WI38 (cell line): ENCODE measurements around the gene SALL3.
"Not testable (repeated sequence)": the region's sequence is repeated elsewhere in the genome, so short reads cannot be mapped to it uniquely, and the experiment has no call there.

Source experiments
- H3K4me3 ChIP-seq: 2 replicates; pipeline ENCODE4 v1.5.1; 2011; ENCODE audit warnings: low read depth, mild to moderate bottlenecking, control low read depth, low read length
- TF ChIP-seq, protein P1 (sequence below): IDR thresholded peaks from 2 replicates; pipeline ENCODE4 v1.5.1; 2012; ENCODE audit warnings: low read depth, mild to moderate bottlenecking, control low read depth, low read length

Gene SALL3

GRCh38 chr18:78949216-78949615 lies 30.4 kb upstream of the SALL3 start:
- TF ChIP-seq, protein P1, sequence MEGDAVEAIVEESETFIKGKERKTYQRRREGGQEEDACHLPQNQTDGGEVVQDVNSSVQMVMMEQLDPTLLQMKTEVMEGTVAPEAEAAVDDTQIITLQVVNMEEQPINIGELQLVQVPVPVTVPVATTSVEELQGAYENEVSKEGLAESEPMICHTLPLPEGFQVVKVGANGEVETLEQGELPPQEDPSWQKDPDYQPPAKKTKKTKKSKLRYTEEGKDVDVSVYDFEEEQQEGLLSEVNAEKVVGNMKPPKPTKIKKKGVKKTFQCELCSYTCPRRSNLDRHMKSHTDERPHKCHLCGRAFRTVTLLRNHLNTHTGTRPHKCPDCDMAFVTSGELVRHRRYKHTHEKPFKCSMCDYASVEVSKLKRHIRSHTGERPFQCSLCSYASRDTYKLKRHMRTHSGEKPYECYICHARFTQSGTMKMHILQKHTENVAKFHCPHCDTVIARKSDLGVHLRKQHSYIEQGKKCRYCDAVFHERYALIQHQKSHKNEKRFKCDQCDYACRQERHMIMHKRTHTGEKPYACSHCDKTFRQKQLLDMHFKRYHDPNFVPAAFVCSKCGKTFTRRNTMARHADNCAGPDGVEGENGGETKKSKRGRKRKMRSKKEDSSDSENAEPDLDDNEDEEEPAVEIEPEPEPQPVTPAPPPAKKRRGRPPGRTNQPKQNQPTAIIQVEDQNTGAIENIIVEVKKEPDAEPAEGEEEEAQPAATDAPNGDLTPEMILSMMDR: no peak
- H3K4me3 ChIP-seq: no peak overlapping the region

- no peak overlapping the region for H3K4me3 ChIP-seq
- TF ChIP-seq, protein P1: no peak
These were observed 29.2 kb upstream of the SALL3 start for GRCh38 chr18:78950386-78950785.

GRCh38 chr18:78953566-78953965 lies 26.1 kb upstream of the SALL3 start:
- no peak overlapping the region for H3K4me3 ChIP-seq

DNA sequence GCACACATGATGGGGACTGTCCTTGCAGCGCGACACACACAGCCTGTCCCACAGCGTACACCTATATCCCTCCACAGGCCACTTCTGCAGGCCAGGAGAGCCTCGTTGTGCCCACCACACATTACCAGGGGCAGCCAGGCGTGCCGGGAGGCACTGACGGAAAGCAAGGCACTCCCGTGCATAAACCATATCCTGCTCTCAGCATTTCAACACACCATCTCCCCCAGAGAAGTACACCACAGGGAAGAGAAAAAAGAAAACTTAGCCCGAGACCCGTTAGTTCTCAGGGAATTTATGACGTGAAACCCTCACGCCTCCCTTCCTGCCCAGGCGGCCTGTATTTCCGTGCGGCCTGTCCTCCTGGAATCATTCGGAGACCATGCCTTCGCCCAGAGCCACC lies 24.6 kb upstream of the SALL3 start:
- TF ChIP-seq, protein P1: no peak
- no peak overlapping the region for H3K4me3 ChIP-seq

More at GRCh38 chr18:78953566-78953965, 26.1 kb upstream of the SALL3 start:
- TF ChIP-seq, protein P1: no peak

DNA sequence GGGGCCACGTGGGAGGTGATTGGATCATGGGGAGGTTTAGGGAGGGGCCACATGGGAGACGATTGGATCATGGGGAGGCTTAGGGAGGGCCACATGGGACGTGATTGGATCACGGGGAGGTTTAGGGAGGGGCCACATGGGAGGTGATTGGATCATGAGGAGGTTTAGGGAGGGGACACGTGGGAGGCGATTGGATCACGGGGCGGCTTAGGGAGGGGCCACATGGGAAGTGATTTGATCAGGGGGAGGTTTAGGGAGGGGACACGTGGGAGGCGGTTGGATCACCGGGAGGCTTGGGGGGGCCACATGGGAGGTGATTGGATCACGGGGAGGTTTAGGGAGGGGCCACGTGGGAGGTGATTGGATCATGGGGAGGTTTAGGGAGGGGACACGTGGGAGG lies 22.5 kb upstream of the SALL3 start:
- H3K4me3 ChIP-seq: no peak overlapping the region
- TF ChIP-seq, protein P1: no peak

DNA sequence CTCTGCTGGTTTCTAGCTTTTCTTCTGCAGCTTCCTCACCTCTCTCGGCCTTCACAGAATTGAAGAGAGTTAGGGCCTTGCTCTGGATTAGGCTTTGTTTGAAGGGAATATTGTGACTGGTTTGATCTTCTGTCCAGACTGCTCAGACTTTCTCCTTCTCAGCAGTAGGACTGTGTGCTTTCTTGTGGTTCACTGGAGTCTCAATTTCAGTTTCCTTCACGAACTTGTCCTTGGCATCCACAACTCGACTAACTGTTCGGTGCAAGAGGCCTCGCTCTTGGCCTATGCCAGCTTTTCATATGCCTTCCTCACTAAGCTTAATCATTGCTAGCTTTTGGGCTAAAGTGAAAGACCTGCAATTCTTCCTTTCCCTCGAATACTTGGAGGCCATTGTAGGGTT lies 18.9 kb upstream of the SALL3 start:
- TF ChIP-seq, protein P1: no peak
- H3K4me3 ChIP-seq: no peak overlapping the region

- TF ChIP-seq, protein P1: no peak
- H3K4me3 ChIP-seq: no peak overlapping the region
These were observed 17.5 kb upstream of the SALL3 start for GRCh38 chr18:78962098-78962497.

GRCh38 chr18:78964727-78965126 lies 14.9 kb upstream of the SALL3 start:
- H3K4me3 ChIP-seq: not testable (repeated sequence)
